ENCODE measurements around the gene OR56B1.
"Not testable (repeated sequence)": the region's sequence is repeated elsewhere in the genome, so short reads cannot be mapped to it uniquely, and the experiment has no call there.

The OR56B1 gene

DNA sequence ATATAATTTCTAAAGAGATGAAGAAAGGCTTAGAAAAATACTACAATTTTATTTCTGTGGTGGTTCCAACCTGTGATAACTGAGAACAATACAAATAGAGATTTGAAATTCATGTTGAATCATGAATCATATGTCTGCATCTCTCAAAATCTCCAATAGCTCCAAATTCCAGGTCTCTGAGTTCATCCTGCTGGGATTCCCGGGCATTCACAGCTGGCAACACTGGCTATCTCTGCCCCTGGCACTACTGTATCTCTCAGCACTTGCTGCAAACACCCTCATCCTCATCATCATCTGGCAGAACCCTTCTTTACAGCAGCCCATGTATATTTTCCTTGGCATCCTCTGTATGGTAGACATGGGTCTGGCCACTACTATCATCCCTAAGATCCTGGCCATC is at the start of gene OR56B1:
Gene OR56B1, plus strand, starts transcription at position 53 of the 400 bp plus-strand sequence. Its CDS starts 69 bp downstream, at position 122.
- DNase-seq: no peak

- DNase-seq: no peak
Observed at GRCh38 chr11:5688482-5688881, 47.8 kb upstream of the OR56B1 start.

- no peak for DNase-seq
Observed at GRCh38 chr11:5689551-5689983, 46.7 kb upstream of the OR56B1 start, which contains the start of gene TRIM22. TRIM22 (plus strand) TSS chr11:5689790; CDS start chr11:5696233, 6,443 bp downstream.

GRCh38 chr11:5690216-5690615 is 46.0 kb upstream of the OR56B1 start:
- DNase-seq: no peak

GRCh38 chr11:5690736-5691135 is 45.5 kb upstream of the OR56B1 start:
- DNase-seq: no peak

GRCh38 chr11:5691238-5691963 is 44.8 kb upstream of the OR56B1 start:
- not testable (repeated sequence) for DNase-seq

DNA sequence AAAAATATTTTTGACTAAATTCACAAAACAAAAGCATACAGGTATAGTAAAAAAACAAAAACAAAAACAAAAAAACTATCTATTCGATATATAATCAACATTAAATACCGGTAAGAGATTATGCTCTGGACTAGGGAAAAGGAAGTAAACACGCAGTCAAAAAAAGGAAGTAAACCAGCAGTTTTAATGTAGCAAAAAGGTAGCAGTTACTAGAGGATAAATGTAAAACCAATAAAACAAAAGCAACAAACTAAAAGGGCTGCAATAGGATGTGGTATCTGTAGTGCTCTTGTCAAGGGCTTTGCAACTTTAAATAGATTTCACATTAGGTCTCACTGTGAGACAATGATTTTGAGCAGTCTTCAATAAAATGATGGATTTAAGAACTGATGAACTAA is 44.3 kb upstream of the OR56B1 start:
- no peak for DNase-seq

- no peak for DNase-seq
Observed at GRCh38 chr11:5694642-5695041, 41.6 kb upstream of the OR56B1 start.

DNA sequence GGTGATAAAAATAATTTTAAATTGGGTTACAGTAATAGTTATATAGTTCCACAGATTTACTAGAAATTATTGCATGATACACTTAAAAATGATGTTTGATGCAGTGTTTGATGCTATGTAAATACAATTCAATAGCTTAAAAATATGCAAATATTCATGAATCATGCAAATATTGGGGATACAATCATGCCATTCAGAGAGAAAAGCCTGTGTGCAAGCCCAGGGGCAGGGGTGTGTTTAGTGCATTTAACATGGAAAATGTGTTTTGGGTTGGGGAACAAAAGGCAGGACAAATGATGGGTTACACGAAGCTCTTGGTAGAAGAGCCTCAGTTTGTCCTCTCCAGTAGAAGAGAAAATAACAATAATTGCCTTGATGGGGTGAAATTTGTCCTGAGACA is 40.7 kb upstream of the OR56B1 start:
- no peak for DNase-seq

DNA sequence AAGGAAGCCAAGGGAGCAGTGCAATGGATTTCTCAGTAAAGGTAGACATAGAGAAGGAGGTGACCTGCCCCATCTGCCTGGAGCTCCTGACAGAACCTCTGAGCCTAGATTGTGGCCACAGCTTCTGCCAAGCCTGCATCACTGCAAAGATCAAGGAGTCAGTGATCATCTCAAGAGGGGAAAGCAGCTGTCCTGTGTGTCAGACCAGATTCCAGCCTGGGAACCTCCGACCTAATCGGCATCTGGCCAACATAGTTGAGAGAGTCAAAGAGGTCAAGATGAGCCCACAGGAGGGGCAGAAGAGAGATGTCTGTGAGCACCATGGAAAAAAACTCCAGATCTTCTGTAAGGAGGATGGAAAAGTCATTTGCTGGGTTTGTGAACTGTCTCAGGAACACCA is 40.0 kb upstream of the OR56B1 start:
- no peak for DNase-seq

DNA sequence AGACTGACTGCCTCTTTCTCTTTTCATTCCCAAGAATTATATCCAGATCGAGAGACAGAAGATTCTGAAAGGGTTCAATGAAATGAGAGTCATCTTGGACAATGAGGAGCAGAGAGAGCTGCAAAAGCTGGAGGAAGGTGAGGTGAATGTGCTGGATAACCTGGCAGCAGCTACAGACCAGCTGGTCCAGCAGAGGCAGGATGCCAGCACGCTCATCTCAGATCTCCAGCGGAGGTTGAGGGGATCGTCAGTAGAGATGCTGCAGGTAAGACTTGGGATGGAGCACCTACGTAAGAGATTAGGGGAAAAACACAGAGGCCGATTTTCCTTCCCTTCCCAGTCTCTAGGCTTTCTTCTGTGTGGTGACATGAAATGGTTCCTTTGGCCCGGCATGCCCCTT is 38.0 kb upstream of the OR56B1 start:
- DNase-seq: no peak

DNA sequence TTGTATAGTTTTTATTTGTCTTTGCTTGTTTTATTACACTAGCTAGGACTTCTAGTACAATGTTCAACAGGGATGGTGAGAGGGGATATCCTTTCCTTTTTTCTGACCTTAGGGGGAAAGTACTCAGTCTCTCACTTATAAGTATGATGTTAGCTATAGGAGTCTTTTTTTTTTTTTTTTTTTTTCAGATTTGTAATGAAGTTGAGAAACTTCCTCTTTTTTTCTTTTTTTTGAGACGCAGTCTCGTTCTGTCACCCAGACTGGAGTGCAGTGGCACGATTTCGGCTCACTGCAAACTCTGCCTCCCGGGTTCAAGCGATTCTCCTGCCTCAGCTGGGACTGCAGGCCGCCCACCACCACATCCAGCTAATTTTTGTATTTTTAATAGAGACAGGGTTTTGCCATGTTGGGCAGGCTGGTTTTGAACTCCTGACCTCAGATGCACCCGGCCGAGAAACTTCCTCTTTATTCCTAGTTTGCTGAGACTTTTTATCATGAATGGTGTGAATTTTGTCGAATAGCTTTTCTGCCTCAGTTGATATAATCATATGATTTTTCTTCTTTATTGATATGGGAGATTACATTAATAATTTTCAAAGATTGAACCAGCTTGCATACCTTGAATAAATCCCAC is 35.7 kb upstream of the OR56B1 start:
- no peak for DNase-seq

GRCh38 chr11:5701055-5701577 is 35.1 kb upstream of the OR56B1 start:
- DNase-seq: no peak

DNA sequence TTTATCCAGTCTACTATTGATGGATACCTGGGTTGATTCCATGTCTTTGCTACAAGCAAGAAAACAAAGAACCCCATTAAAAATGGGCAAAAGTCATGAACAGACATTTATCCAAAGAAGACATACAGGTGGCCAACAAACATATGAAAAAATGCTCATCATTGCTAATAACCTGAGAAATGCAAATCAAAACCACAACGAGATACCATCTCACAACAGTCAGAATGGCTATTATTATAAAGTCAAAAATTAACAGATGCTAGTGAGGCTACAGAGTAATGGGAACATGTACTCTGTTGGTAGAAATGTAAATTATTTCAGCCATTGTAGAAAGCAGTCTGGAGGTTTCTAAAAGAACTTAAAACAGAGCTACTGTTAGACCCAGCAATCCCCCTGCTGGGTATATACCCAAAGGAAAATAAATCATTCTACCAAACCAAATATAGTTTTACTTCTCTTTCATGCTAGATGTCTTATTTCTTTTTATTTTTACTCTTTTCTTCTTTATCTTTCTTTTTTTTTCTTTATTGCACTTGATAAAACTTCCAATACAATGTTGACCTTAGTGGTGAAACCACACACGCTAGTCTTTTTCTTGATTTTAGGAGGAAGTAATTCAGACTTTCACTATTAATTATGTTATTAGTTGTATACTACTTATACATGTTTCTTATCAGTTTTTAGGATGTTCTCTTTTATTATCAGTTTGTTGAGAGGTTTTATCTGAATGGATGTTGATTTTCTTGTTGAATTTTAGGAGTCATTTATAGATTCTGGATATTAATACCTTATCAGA is 32.3 kb upstream of the OR56B1 start:
- DNase-seq: no peak

GRCh38 chr11:5705688-5706087 is 30.6 kb upstream of the OR56B1 start:
- no peak for DNase-seq

DNA sequence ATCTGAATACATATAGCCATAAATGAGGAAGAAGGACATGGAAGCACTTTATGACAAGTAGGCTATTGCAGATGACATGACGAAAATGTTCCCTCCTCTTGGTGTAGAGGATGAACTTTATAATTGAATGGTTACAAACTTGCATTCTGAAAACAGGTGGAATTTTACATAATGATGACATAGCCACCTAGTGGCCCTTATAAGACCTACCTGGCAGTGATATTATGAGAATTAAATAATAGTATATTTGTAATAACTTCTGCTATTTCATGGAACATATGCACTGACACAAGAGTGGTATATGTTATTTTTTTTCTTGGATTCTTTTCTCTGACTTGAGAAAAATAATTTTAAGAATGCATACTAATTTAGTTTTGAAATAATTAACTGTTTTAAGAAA is 23.7 kb upstream of the OR56B1 start:
- DNase-seq: no peak

- no peak for DNase-seq
Observed at GRCh38 chr11:5713695-5714094, 22.6 kb upstream of the OR56B1 start.

GRCh38 chr11:5716518-5716917 is 19.7 kb upstream of the OR56B1 start:
- not testable (repeated sequence) for DNase-seq

- no peak for DNase-seq
Observed at GRCh38 chr11:5719703-5720495, 16.3 kb upstream of the OR56B1 start.

DNA sequence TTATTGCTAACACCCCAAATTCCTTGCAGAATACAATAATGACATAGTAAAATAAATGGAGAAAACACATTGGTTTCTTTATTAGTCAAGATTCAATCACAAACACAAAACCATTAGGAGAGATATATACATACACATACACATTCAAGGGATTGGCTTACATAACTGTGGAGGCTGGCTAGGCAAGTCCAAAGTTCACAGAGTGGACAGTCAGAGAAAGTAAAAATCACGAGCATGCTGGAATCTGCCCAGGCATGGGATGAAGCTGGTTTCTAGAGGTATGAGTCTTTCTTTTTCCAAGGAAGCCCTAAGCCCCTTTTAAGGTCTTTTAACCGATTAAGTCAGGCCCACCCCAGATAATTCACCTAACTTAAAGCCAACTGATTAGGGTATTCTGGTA is 13.6 kb upstream of the OR56B1 start:
- no peak for DNase-seq

DNA sequence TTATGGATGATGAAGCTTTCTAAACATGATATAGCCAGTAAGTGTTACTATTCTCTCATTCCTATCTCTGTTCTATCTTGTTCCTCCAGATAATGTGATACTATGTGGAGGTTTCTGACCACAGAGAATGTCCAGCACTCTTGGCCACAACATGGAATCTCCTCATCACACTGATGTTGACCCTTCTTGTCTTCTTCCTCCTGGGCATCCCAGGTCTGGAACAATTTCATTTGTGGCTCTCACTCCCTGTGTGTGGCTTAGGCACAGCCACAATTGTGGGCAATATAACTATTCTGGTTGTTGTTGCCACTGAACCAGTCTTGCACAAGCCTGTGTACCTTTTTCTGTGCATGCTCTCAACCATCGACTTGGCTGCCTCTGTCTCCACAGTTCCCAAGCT is 9.9 kb upstream of the OR56B1 start:
- DNase-seq: no peak

DNA sequence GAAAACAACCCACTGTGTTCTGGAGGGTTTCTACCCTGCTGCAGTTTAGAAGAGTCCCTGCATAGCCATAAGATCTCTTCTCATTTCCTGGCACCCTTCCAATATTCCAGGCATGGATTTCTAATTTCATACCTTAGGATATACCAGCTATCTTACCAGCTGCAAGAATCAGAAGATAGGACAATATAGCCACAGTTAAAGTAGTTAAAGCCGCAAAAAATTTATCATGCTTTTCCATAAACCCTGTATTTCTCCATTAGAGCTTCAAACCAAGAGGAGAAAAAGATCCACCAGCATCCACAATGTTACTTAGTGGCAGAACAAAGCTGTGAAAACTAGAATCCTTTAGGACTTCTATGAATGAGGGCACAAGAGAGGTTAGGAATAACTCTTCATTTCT is 8.6 kb upstream of the OR56B1 start:
- DNase-seq: no peak

GRCh38 chr11:5737091-5737490 is 843 bp downstream of the OR56B1 start:
- no peak for DNase-seq
